ENCODE measurements around the gene PROX1. TPM values are rescaled to one million over a fixed set of nuclear protein-coding genes. Genes with fewer than 3 reads are reported as not detected.

The PROX1 gene
- total RNA-seq, 2 donors from 2014 or later: 1.5 to 3.9 TPM

DNA sequence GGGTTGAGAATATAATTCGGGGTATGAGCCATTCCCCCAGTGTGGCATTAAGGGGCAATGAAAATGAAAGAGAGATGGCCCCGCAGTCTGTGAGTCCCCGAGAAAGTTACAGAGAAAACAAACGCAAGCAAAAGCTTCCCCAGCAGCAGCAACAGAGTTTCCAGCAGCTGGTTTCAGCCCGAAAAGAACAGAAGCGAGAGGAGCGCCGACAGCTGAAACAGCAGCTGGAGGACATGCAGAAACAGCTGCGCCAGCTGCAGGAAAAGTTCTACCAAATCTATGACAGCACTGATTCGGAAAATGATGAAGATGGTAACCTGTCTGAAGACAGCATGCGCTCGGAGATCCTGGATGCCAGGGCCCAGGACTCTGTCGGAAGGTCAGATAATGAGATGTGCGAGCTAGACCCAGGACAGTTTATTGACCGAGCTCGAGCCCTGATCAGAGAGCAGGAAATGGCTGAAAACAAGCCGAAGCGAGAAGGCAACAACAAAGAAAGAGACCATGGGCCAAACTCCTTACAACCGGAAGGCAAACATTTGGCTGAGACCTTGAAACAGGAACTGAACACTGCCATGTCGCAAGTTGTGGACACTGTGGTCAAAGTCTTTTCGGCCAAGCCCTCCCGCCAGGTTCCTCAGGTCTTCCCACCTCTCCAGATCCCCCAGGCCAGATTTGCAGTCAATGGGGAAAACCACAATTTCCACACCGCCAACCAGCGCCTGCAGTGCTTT, 9.4 kb downstream of the PROX1 start:
- Histone ChIP-seq H3K9me3 (ENCODE audit: control insufficient read depth, low read length) (no peaks in the 10 kb centered on the region), H3K4me1 (ENCODE audit: control insufficient read depth, insufficient read depth, low read length) (peaks cover 1% of the 10 kb centered on the region)
- 95% methylated on average over 23 to 24 of the region's 24 CpGs for WGBS, 2 experiments (ENCODE audit: insufficient coverage in 1 of 2, insufficient read length in 1 of 2)

GRCh38 chr1:213997772-213998107, 10.0 kb downstream of the PROX1 start:
- Histone ChIP-seq H3K4me3 (ENCODE audit: low read length) (no peak overlapping the region), H3K4me1 (ENCODE audit: control insufficient read depth, insufficient read depth, low read length) (no peaks in the 10 kb centered on the region), H3K9ac (ENCODE audit: extremely low read depth, low read length, poor library complexity, severe bottlenecking) (no peak overlapping the region), H3K36me3 (ENCODE audit: control insufficient read depth, insufficient read depth, low read length) (no peaks in the 10 kb centered on the region), H3K27ac (ENCODE audit: low read depth, low read length) (no peak overlapping the region), H3K27me3 (ENCODE audit: control insufficient read depth, insufficient read depth, low read length, poor library complexity, severe bottlenecking) (no peaks in the 10 kb centered on the region), H3K9me3 (ENCODE audit: control insufficient read depth, low read length) (no peaks in the 10 kb centered on the region)
- DNase-seq: no peak
- Mint-ChIP-seq H3K36me3 (ENCODE audit: low read depth) (peaks cover 11% of the 10 kb centered on the region), H3K4me3 (no peak overlapping the region), H3K4me1 (peaks cover 10% of the 10 kb centered on the region), H3K9me3 (no peaks in the 10 kb centered on the region), H3K27me3 (ENCODE audit: insufficient read depth) (peaks cover 18% of the 10 kb centered on the region), H3K27ac (no peak overlapping the region)
- no peak for TF ChIP-seq CTCF (conservative IDR thresholded peaks at IDR 0.05)
- WGBS, 2 experiments (ENCODE audit: insufficient coverage in 1 of 2, insufficient read length in 1 of 2): 94 to 96% methylated on average over 6 to 13 of the region's 13 CpGs

More for the DNA sequence above, 9.4 kb downstream of the PROX1 start:
- Mint-ChIP-seq H3K27ac (no peak overlapping the region), H3K4me1 (peaks cover 9% of the 10 kb centered on the region), H3K27me3 (ENCODE audit: insufficient read depth) (peaks cover 23% of the 10 kb centered on the region), H3K36me3 (ENCODE audit: low read depth) (peaks cover 11% of the 10 kb centered on the region), H3K4me3 (no peak overlapping the region), H3K9me3 (no peaks in the 10 kb centered on the region)
- Histone ChIP-seq H3K4me3 (ENCODE audit: low read length) (no peak overlapping the region), H3K27me3 (ENCODE audit: control insufficient read depth, insufficient read depth, low read length, poor library complexity, severe bottlenecking) (peaks cover under 1% of the 10 kb centered on the region), H3K27ac (ENCODE audit: low read depth, low read length) (no peak overlapping the region), H3K9ac (ENCODE audit: extremely low read depth, low read length, poor library complexity, severe bottlenecking) (no peak overlapping the region), H3K36me3 (ENCODE audit: control insufficient read depth, insufficient read depth, low read length) (no peaks in the 10 kb centered on the region)
- no peak for DNase-seq
- no peak for TF ChIP-seq CTCF (conservative IDR thresholded peaks at IDR 0.05)

DNA sequence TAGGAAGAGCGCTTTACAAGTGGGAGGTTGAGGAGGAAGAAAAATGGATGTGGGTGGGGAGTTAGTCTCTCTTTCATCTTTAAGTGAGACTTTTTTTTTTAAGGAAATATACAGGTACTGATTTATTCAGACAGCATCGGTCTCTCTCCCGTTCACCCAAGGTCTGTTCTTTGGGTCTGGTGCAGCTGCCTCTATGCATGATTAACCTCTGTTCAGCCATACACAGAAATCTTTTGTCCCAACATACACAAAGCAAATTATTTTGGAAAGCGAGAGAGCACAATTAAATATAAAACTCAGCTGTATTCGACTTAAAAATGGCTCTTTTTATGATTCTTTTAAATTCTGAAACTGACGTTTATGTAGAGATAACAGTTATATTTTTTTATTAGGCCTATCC, 11.0 kb downstream of the PROX1 start:
- Histone ChIP-seq H3K27me3 (ENCODE audit: control insufficient read depth, insufficient read depth, low read length, poor library complexity, severe bottlenecking) (no peaks in the 10 kb centered on the region), H3K4me1 (ENCODE audit: control insufficient read depth, insufficient read depth, low read length) (no peaks in the 10 kb centered on the region), H3K27ac (ENCODE audit: low read depth, low read length) (no peak overlapping the region), H3K4me3 (ENCODE audit: low read length) (no peak overlapping the region), H3K9me3 (ENCODE audit: control insufficient read depth, low read length) (no peaks in the 10 kb centered on the region), H3K36me3 (ENCODE audit: control insufficient read depth, insufficient read depth, low read length) (no peaks in the 10 kb centered on the region), H3K9ac (ENCODE audit: extremely low read depth, low read length, poor library complexity, severe bottlenecking) (no peak overlapping the region)
- no peak overlapping the region for H3K4me3 Mint-ChIP-seq
- no peak for DNase-seq
- no peak for TF ChIP-seq CTCF (conservative IDR thresholded peaks at IDR 0.05)
- no peaks in the 10 kb centered on the region for H3K9me3 Mint-ChIP-seq
- WGBS, 2 experiments (ENCODE audit: insufficient coverage in 1 of 2, insufficient read length in 1 of 2): 96 to 100% methylated on average over 5 to 6 of the region's 6 CpGs
- peaks cover 11% of the 10 kb centered on the region for H3K36me3 Mint-ChIP-seq (ENCODE audit: low read depth)
- peaks cover 10% of the 10 kb centered on the region for H3K4me1 Mint-ChIP-seq
- H3K27me3 Mint-ChIP-seq (ENCODE audit: insufficient read depth): peaks cover 13% of the 10 kb centered on the region
- no peak overlapping the region for H3K27ac Mint-ChIP-seq

All from endodermal cell (in vitro differentiated cells).